Neural cell (in vitro differentiated cells): ENCODE measurements around the gene BTBD1.

ENCODE experiments used
- CTCF ChIP-seq: fragments of 450-650 bp; IDR thresholded peaks from 2 replicates; pipeline ENCODE4 v1.5.1; 2014; ENCODE audit warnings: antibody characterized with exemption, mild to moderate bottlenecking, moderate library complexity; ENCODE audit not compliant: poor library complexity, severe bottlenecking
- EP300 ChIP-seq: fragments of 450-650 bp; conservative IDR thresholded peaks from 2 replicates; pipeline ENCODE4 v1.6.1; 2014; ENCODE audit warnings: antibody characterized with exemption, mild to moderate bottlenecking, moderate library complexity; ENCODE audit not compliant: poor library complexity, severe bottlenecking
- EZH2 ChIP-seq: fragments of 200-600, 300-800 bp; shearing (Covaris generic), sonication (generic); IDR thresholded peaks from 2 replicates; pipeline ENCODE4 v1.6.1; 2014; ENCODE audit warnings: antibody characterized with exemption, low read length, borderline replicate concordance, mild to moderate bottlenecking; ENCODE audit not compliant: insufficient read depth, poor library complexity, severe bottlenecking
- POLR2AphosphoS5 ChIP-seq: IDR thresholded peaks from 2 replicates; pipeline ENCODE4 v1.6.1; 2012
- REST ChIP-seq: IDR thresholded peaks from 2 replicates; pipeline ENCODE4 v1.6.1; 2012; ENCODE audit warnings: borderline replicate concordance
- SMC3 ChIP-seq: fragments of 450-650 bp; conservative IDR thresholded peaks from 2 replicates; pipeline ENCODE4 v1.6.1; 2014; ENCODE audit warnings: antibody characterized with exemption, mild to moderate bottlenecking, moderate library complexity; ENCODE audit not compliant: poor library complexity

- no peak for TF ChIP-seq POLR2AphosphoS5
- no peak for TF ChIP-seq CTCF
- TF ChIP-seq SMC3, result no peak
- no peak for TF ChIP-seq EP300
- TF ChIP-seq EZH2, result no peak
- no peak for TF ChIP-seq REST
These were observed 37.0 kb downstream of the BTBD1 start for GRCh38 chr15:83030021-83030420.
